HG02870 (cell line): Measurements from ENCODE around the gene CDHR5.
A peak's percentile ranks its signal among the peaks of the same experiment; 100 is the strongest.

ENCODE experiments used
- ATAC-seq: cut with Tn5 transposase; IDR thresholded peaks from one replicate; pipeline ENCODE4 v1.9.1; 2021; ENCODE audit warnings: mild to moderate bottlenecking, moderate library complexity; ENCODE audit not compliant: unreplicated experiment

The CDHR5 gene

DNA sequence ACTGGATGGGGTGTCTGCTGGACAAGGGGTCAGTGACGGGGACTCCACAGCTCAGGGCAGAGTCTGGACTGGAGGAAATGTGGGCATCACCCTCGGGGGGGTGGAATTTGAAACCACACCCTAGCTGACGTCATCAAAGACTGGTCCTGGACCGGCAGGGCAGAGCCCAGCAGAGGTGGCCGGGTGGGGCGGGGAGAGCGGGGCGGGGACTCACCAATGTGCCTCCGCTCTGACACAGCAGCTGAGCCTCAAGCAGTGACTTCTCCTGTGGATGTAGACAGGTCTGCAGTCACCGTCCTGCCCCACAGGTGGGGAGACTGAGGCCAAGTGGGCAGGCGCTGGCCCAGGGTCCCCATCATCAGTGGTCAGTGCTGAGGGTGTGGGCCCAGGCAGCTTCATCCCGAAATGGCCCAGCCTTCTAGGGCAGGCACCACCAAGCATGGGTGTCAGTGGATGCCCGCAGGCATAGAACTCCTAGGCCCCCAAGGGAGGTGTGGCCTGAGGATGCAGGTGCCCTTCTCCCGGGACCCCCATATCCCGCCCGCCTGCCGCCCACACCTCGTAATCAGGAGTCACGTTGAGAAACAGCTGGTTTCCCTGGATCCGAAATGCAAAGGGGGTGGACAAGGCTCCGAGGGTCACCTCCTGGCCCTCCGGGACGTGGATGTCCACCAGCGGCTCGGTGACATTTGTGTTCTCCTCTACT lies 603 bp downstream of the CDHR5 start:
- ATAC-seq = no peak

DNA sequence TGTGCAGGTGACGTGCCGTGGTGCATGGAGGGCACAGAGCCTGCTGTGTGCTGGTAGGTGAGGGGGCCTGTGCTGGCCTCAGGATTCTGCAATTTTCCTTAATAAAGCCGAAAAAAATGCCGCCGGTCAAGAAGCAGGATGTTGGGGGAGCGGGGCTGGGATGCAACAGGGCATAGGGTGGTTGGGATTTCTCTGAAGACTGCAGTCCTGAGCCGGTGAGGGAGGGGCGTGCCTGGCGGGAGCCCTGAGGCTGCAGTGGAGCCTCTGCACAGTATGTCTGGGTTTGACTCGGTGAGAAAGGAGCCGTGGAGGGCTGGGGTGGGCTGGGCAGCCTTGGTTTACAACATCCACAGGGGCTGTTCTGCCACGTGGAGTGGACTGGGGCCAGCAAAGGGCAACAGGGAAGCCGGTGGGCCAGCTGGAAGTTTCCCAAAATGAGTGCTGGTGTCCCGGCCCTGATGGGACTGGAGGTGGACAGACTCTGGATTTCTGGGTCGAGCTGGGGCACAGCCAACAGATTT lies 1.3 kb downstream of the CDHR5 start:
- no peak for ATAC-seq

DNA sequence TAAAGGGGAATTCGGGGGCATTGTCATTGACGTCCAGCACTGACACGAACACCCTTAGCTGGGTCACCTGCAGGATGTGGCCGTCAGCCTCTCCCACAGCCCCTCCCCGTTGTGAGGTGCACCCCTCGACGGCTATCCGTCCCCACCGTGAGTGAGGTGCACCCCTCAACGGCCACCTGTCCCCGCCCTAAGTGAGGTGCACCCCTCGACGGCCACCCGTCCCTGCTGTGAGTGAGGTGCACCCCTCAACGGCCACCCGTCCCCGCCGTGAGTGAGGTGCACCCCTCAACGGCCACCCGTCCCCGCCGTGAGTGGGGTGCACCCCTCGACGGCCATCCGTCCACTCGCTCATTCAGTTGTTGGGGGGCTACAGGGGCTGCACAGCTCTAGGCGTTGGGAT lies 2.9 kb downstream of the CDHR5 start:
- no peak for ATAC-seq

DNA sequence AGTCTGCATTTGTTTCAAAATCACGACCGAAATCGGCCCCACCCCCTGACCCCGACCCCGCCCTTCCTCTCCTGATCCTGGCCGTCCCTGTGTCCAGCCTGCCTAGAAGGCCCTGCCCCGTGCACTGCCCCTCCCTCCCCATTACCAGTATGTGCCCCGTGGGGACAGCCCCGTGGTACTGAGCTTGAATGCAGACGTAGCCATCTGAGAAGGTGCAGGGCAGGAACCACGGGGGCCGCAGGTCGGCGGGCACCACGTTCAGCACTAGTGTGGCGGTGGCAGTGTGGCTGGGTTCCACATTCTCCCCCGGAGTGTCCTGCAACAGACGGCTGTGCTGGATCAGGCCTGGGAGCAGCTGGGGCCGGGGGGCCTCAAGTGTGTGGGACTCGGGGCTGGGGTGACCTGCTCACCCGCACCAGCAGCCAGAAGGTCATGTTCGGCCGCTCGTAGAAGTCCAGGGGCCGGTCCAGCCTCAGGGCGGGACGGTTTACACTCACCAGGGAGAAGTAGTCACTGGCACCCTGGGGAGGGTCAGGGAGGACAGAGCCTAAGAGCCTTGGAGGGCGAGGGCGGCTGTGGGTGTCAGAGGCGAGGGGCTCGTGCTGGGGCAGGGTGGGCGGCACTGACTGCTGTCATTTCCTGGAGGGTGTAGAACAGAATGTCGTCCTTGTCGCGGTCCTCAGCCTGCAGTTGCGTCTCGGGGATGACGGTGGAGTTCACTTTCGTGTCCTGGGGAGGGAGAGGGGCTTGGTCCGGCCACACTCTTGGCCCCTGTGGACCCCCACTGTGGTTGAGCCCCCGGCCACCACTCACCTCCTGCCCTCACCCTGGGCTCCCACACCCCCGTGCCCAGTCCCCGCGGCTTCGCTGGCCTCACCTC lies 3.6 kb downstream of the CDHR5 start:
- no peak for ATAC-seq

DNA sequence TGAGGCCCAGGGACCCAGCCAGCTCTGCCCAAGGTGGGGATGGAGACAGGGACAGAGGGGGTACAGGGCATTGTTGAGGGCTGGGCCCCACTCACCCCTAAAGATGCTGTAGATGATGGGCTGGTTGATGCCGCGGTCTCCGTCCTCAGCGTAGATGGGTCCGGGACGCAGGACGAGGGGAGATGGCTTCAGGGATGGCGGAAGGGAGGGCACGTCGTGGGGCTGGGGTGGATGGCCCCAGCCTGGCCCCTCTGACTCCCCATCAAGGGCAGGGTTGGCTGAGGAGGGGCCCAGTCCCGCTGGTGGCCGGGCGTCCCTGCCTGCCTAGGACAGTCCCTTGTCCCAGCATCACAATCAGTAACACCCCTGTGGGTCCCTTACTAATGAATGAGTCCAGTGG lies 4.6 kb downstream of the CDHR5 start:
- no peak for ATAC-seq

DNA sequence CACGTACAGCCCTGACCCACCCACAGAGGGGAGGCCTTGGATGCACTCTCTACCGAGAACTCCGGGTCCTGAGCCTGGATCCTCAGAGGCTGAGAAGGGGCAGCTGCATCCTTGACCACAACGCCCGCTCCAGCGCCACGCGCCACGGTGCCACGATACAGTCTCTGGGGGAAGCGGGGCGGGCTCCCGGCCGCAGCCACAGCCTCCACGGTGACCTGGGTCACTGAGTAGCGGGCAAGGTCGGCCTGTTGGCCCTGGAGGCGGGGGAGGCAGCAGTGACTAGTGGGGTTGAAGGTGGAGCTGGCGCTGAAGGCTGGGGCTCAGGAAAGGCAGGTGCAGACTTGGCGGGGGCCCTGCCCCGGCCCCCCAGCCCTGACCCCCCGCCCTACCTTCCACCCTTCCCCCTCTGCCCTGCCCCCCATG lies 5.1 kb downstream of the CDHR5 start:
- ATAC-seq = no peak

DNA sequence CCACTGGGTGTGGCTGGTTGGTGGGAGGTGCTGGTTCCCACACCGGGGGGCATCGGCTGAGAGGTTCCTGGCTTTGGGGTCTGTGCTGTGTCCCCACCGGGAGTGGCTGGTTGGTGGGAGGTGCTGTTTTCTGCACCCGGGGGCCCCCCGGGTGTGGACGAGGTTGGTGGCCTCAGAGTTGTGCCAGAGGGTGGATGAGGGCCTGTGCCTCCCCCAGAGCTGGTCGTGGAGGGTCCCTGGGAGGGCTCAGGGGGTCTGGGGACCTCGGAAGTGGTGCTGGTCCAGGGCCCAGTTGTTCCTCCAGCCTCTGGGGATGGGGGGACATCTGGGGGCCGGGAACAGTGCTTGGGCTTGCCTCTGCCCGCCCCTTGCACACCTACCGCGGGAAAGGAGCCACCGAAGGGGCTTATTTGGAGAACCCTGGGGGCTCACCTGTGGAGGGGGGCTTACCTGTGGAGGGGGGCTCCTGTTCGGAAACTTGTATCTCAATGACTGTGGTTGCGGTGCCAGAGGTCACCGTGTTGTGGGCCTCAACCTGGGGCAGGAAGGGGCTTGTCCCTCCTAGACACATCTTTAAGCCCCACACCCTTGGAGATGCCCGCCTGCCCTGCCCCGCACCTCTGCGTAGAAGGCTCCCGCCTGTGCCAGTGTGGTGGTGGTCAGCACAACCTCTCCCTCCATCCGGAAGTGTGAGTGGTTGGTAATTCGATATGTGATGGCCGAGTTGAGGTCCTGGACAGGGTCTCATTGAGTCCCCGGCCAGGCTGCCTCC lies 5.7 kb downstream of the CDHR5 start:
- no peak for ATAC-seq

DNA sequence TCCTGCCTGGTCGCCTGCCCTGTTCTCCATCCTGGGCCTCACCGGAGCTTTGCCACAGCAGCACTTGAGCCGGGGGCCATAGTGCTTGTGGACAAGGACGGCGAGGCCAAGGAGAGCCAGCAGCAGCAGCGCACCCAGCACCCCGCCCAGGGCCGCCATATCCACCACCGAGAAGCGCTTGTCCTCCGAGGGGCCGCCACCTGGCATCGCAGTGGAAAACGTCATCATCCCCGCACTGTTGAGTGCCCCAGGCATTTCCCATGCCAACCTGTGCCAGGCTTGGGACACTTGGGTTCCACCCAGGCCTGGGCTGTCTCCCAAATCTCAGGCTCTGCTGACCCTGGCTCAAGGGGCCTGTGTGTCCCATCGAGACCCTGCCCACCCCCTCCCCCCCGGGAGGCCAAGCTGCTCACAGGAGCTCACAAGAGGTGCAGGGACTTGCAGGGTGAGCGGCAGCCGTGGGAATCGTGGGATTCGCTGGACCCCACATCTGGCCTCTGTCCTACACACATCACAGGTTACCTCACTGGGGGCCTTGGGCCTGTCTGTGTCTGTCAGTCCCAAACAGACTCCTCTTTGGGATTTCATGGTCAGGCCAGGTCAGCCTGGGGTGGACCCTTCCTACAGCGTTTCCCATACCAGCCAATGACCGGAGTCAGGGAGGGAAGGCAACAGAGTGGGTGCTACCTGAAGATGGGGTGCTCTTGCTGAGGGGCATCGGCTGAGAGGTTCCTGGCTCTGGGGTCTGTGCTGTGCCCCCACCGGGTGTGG lies 6.7 kb downstream of the CDHR5 start:
- ATAC-seq = no peak

DNA sequence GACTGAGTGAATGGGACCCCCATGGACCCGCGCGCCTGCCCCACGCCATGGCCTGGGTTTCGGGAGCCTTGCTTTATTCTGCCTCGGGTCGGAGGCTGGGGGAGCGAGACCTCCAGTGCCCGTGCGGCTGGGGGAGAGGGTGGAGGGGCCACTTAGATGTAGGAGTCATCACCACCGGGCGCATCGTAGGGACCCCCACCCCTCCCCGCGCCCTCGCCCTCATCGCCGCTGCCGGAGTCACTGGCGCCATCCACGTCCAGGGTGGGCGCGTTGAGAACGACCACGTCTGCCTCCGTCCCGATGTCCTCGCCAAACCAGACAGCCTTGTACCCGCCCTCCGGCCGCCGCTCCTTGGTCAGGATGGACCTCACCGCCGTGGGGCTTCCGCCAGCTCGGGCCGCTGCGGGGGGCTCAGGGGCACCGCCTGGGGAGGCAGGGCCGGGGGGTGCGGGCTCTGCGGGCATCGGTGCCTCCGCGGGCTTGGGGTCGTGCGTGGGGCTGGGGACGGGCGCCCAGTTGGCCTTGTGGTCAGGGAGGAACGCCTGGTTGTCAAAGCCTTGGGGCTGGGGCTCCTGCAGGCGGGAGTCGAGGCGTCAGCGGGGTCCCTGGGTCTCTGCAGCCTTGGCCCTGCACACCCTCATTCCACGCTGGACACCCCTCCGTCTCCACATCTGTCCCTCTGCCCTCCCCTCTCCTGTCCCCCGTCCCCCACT lies 7.4 kb downstream of the CDHR5 start:
- no peak for ATAC-seq

DNA sequence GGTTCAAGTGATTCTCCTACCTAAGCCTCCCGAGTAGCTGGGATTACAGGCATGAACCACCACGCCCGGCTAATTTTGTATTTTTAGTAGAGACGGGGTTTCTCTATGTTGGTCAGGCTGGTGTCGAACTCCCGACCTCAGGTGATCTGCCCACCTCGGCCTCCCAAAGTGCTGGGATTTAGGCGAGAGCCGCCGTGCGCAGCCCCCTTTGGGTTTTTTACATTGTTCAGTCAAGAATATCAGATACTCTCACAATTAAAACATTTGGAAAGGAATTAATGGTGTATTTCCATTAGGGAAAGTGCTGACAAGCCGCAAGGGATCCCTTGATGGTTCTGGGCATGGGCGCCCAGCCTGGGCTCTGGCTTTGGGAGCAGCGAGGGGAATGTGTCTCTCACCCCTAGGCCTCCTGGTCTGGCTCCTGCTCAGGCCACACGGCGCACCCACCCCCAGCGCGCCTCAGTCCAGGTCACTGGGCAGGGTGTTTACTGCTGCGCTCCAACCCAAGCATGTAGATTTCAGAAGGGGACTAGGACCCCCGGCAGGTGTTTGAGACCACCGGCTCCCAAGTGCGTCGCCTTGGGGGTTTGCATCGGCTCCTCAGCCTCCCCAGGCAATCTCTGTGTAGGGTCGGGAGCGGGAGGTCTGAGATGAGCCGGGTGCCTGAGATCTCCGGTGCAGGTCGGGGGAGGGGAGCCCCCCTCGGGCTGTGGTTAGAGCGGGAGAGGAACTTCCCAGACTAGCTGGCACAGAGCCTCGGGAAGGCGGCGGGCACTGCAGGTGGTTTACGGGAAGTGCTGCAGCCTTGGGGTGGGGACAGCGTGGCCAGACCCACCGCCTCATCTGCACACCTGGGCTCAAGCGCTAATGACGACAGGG lies 8.2 kb downstream of the CDHR5 start:
- ATAC-seq = no peak

DNA sequence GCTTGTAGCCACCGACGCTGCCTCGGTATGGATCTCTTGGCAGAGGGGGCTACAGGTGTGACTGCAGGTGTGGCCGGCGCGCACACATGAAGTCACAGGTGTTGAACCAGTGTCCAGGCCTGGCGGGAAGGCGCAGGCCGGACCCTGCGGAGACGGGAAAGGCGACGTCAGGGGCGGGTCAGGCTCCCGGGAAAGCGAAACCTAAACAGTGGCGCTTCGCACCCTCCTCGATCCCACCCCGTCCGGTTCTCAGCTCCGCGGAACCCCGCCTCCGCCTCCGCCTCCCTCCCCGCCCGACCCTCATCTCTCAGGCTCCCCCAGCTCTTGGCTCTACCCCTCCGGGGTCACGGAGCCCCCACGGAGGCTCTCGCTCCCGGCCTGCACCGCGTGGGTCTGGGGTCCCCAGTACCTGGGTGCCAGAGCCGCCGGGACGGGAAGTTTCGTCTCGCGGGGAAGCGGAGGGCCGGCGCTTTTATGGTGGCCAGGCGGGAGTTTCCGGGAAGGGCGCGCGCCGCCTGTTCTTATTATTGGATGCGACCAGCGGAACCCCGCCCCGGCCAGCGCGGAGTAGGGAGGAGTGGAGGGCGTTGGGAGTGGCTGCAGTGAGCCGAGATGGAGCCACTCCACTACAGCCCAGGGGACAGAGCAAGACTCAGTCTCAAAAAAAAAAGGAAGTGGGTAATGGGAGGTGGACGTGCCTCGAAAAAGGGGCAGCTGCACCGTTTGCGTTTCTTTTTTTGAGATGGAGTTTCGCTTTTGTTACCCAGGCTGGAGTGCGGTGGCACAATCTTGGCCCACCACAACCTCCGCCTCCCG lies 9.0 kb downstream of the CDHR5 start, which contains the start of gene IRF7:
Gene IRF7, minus strand, starts transcription at position 447 of the 816 bp plus-strand sequence. CDS start 586 bp downstream, outside the sequence.
- ATAC-seq = peak; percentile 84

DNA sequence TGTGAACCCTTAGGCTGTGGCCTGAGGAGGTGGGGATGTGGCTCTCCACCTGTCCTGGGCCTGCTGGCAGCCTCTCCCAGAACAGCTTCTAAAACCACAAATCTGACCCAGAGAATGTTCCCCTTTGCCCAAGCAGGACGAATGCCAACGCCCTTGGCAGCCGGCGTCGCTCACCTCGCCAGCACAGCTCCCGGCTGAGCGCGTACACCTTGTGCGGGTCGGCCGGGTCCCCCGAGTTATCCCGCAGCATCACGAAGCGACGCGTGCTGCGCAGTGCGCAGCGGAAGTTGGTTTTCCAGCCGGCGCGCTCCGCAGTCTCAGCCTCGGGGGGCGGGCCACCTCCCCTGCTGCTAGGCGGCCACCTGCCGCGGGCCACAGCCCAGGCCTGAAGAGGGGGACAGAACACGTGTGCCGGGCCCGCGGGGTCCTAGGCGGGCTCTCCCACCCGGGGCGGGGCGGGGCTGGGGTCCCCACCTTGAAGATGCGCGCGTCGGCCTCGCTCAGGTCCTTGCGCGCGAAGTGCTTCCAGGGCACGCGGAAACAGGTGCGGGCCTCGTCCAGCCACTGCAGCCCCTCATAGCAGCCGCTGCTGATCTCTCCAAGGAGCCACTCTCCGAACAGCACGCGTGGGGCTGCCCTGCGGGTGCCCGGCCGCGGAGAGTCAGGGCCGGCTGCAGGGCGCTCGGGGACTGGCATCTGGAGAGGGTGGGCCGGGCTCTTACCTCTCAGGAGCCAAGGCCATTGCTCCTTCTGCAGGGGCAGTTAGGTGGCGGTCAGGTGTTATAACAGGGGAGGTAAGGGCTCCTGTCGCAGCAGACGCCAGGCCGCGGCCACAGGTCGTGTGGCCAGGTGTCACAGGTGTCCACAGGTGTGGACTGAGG lies 9.9 kb downstream of the CDHR5 start:
- no peak for ATAC-seq

DNA sequence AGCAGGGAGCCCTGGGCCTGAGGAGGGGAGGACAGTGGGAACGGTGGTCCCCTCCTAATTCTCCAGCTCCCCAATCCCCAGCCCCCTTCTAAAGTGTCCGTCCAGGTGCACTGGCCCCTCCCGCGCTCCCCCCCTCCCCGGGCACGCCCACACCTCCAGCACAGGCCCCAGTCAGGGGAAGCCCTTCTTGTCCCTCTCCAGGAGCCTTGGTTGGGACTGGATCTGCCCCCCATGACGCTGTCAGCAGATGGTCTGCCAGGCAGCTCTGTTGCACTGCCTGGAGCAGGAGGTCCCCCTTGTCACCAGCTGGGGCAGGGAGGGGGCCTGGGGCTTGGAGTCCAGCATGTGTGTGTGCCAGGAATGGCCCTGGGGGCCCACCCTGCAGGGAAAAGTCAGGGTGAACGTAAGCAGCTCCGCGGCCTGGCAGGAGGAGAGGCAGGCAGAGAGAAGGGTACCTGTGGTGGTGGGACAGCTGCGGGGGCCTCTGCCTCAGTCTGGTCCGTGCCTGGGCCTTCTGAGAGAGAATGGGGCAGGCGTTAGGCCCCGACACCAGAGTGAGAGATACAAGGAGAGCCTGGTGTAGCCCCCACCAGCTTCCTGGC lies 10.6 kb downstream of the CDHR5 start:
- no peak for ATAC-seq

DNA sequence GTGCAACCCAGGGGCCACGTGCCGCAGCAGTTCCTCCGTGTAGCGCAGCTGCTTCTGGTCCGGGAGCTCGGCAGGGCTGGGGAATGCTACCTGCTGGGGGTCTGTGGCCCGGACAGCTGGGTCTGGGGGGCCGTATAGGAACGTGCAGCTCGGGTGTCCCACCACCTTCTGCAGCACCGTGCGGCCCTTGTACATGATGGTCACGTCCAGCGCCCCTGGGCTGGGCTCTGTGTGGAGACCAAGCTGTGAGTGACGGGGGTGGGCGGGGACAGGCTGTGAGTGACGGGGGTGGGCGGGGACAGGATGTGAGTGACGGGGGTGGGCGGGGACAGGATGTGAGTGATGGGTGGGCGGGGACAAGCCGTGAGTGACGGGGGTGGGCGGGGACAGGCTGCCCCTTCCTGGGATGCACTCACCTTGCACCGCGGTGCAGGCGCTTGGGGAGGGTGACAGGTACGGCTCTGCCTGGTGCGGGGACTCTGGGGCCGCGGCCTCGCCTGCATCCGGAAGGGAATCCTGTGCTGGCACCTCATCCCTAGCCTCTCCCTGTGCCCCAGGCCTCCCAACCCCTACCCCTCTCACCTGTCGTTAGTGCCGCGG lies 11.3 kb downstream of the CDHR5 start:
- no peak for ATAC-seq

DNA sequence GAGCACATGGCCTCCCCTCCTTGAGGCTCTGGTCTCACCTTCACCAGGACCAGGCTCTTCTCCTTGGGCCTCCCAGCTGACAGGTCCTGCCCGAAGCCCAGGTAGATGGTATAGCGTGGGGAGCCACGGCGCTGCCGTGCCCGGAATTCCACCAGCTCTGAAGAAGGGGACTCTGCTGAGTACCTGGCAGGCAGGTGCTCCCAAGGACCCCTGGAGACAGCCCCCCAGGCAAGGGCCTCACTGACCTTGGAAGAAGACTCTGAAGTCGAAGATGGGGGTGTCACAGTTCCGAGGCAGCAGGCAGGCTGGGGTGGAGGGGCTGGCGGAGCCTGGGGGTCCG lies 11.8 kb downstream of the CDHR5 start:
- ATAC-seq = no peak

DNA sequence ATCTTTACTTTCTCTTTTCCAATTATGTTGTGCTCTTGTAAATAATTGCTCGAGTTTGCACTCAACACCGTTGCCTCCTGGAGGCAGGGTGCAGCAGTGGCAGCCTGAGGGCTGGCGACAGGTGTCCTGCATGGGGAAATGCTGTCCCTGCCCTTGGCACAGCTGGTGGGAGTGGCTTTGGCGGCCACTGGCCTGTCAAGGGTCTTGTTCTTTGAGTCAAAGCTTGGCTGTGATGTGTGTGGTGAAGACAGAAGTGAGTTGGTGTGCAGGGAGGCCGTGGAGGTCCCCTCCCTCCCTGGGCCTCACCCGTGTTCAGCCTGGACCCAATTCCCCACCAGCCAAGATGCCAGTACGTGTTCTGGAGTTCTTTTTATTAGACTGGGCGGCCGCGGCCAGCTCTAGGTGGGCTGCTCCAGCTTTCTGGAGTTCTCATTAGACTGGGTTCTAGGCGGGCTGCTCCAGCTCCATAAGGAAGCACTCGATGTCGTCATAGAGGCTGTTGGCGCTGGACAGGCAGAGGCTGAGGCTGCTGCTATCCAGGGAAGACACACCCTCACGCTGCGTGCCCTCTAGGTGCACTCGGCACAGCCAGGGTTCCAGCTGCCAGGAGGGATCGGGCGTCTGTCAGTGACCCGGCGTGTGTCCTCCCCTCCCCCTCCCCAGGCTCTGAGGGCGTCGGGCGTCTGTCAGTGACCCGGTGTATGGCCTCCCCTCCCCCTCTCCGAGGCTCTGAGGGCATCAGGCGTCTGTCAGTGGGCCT lies 12.4 kb downstream of the CDHR5 start:
- no peak for ATAC-seq
